Muscle layer of colon (tissue), 2 donors: ENCODE data around the gene AFAP1L2.

Experiments used
- H3K27ac ChIP-seq: one replicate; pipeline ENCODE4 v1.7.0; 2013; ENCODE audit warnings: low read depth, mild to moderate bottlenecking, low read length, moderate library complexity
- H3K27me3 ChIP-seq, 2 donors: one replicate each; pipeline ENCODE4 v1.7.0; 2013; ENCODE audit warnings: low read length in 2 of 2, mild to moderate bottlenecking in 2 of 2; ENCODE audit not compliant: insufficient read depth in 2 of 2, control insufficient read depth in 1 of 2
- H3K36me3 ChIP-seq: one replicate; pipeline ENCODE4 v1.7.0; 2013; ENCODE audit warnings: mild to moderate bottlenecking, low read length; ENCODE audit not compliant: insufficient read depth
- H3K4me1 ChIP-seq: one replicate; pipeline ENCODE4 v1.7.0; 2013; ENCODE audit warnings: mild to moderate bottlenecking, low read length; ENCODE audit not compliant: insufficient read depth
- H3K4me3 ChIP-seq, 2 donors: one replicate each; pipeline ENCODE4 v1.7.0; 2013; ENCODE audit warnings: low read length in 2 of 2, low read depth in 1 of 2, mild to moderate bottlenecking in 1 of 2, moderate library complexity in 1 of 2
- H3K9ac ChIP-seq: one replicate; pipeline ENCODE4 v1.7.0; 2013; ENCODE audit warnings: low read length
- H3K9me3 ChIP-seq: one replicate; pipeline ENCODE4 v1.7.0; 2013; ENCODE audit warnings: mild to moderate bottlenecking, low read length
- donor health status: abdominal sarcoma.
- donor health status: Adenocarcinoma of cecum.

Gene AFAP1L2

DNA sequence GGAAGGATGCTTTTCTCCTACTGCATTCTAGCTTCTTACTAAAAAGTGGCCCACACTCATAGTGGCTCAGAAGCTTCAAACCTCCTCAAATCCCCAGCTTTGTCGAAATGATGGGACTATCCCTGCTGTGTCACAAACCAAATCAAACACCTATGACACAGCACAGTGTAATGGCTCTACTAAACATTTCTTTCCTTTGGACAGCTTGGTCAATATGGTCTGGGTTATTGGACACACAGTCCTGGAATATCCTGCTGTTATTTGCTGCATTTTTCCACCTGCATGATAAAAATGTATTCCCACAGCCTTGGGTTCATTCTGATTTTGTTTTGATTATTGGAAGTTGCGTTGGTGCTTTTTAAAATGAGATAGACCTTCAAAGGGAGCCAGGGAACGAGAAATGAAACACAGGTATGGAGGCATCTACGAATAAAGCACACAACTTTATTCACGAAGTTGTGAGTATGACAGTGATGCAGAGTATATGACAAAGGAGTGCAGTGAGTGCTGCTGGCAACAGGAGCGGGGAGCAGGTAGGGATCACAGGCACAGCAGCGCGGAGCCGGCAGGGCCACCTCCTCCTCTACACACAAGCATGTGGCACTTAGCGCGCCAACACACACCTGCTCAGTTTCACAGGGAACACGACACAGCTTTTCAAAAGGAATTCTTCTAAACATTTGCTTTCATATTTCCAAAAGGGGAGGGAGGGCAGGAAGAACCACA lies 26.5 kb upstream of the AFAP1L2 start:
- Histone ChIP-seq H3K4me3 (no peak overlapping the region), H3K4me1 (no peaks in the 10 kb centered on the region), H3K9me3 (no peaks in the 10 kb centered on the region), H3K9ac (no peak overlapping the region), H3K27me3 (no peaks in the 10 kb centered on the region), H3K36me3 (no peaks in the 10 kb centered on the region), H3K27ac (no peak overlapping the region)

DNA sequence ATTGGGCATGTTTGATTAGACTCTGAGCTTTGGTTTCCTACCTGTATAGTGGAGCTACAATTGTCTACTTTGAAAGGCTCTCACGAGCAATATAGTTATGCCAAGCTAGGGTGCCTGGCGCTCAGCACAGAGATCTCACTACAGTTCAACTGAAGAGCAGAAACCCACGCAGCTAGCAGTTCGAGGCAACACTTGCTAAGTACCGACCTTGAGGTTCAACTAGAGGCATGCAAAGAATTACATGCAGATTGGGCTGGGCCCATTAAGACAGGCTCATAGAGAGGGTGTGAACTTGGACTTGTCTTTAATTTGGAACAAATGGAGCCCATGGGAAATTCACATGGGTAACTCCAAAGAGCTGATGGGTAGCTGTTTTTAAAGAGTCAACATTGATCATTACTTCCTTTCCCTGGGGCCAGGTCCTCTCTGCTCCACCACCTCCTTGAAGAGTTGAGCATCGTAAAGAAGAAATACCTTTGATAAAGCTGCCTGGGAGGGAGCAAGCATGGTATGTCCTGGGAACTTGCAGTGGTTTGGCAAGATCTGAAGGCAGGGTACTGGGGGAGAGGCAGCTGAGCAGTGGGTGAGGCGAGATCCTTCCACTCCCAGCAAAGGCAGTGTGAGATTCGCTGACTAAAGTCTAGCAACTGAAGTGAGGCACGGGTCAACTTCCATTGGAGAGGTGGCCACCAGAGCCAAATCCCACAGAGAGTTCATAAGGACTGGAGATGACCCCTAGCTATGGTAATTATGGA lies 25.5 kb upstream of the AFAP1L2 start:
- Histone ChIP-seq H3K27ac (no peak overlapping the region), H3K36me3 (no peaks in the 10 kb centered on the region), H3K4me1 (no peaks in the 10 kb centered on the region), H3K27me3 (no peaks in the 10 kb centered on the region), H3K4me3 (no peak overlapping the region), H3K9me3 (no peaks in the 10 kb centered on the region), H3K9ac (no peak overlapping the region)

DNA sequence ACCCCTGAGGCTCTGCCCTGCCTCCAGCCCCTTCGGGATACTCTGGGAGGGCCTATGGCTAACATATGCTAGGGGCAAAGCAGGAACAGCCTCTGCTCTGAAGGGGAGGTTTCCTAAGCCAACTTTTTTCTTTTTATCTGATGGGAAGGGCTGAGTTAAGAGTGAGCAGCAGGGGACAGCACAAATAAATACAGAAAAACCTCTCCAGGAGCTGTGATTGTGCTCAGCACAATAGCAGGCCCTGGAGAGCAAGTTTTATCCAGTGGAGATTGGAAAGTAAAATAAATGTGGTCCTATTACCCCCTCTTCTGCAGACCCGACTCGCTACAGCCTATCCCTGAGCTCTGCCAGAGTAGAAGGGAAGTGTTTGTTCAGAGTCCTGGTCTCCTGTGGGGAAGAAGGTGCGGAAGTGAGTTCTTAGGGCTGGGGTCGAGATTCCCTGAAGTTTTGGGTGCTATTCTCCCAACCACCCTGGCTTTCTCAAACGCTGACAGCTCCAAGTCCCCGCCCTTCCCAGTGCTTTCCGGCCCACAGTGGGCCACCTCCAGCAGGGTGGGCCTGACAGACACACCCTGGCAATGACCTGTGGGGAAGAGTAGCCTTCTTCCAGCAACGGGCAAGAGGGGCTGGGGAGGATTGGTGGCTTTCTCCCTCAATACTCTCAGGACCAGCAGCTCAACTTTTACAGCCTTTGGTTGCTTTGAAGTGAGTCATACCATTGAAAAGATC lies 23.0 kb upstream of the AFAP1L2 start:
- Histone ChIP-seq H3K9ac (no peak overlapping the region), H3K27me3 (no peaks in the 10 kb centered on the region), H3K9me3 (no peaks in the 10 kb centered on the region), H3K4me1 (no peaks in the 10 kb centered on the region), H3K27ac (no peak overlapping the region), H3K4me3 (no peak overlapping the region), H3K36me3 (no peaks in the 10 kb centered on the region)

DNA sequence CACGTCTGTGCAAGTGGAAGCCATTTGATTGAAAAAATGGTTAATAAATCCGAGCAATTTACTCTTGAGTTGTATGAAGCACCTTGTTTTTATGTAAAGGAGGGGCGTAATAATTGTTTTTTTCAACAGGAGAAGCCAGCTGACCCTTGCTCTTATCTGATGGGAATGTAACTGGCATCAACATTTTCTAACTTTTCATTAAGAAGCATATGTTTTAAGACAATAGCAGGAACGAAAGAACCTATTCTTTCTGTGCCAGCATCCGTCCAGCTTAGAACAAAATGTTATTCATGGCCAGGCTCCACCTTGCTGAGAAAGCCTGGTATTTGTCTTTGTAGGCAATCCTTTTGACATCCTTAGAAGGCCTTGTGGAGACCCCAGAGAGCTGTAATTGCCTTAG lies 22.2 kb upstream of the AFAP1L2 start:
- no peak overlapping the region for H3K9ac ChIP-seq
- H3K9me3 ChIP-seq, result no peaks in the 10 kb centered on the region
- H3K4me3 ChIP-seq, result no peak overlapping the region
- no peaks in the 10 kb centered on the region for H3K36me3 ChIP-seq
- no peaks in the 10 kb centered on the region for H3K4me1 ChIP-seq
- no peak overlapping the region for H3K27ac ChIP-seq
- H3K27me3 ChIP-seq, result no peaks in the 10 kb centered on the region

DNA sequence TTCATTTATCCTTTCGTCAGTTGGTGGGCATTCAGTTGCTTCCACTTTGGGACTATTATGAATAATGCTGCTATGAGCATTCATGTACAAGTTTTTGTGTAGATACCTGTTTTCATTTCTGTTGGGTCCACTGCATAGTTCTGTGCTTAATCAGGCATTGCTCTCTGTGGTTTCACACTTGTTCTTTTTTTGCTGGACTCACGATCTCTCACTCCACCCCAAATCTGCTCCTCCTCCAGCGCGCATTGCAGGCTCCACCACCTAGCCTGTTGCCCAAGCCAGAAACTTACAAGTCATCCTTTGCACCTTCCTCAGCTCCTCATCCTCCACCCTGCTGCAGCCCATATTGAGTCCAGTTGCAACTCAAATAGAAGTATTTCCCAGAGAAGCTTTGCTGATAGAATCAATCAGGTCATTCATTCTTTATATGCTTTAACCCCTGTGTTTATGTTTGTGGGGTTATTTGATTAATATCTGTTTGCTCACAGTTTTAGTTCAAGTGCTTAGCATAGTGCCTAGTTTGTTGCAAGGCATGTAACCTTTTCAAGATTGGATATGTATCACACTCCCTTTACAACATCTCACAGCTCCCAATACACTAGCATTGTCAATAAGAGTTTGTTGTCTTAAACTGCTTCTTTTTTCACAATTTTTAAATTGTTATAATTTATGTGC lies 16.6 kb upstream of the AFAP1L2 start:
- H3K27ac ChIP-seq, result no peak overlapping the region

DNA sequence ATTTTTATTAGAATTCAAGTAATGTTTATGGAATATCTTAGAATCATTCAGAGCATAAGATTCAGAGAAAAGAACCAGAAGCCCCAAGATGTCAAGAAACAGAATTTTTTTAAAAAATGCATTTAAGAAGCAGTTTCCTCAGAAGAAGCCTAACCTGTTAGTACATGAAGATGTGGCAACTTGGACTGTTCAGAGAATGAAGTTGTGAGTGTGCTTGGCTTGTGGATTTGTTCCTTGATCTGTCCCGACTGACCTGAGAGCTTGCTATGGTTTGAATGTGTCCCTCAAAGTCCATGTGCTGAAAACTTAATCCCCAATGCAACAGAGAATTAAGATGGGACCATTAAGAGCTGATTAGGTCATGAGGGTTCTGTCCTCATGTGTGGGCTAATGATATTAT lies 13.8 kb upstream of the AFAP1L2 start:
- H3K36me3 ChIP-seq, result no peaks in the 10 kb centered on the region
- no peak overlapping the region for H3K9ac ChIP-seq
- H3K27ac ChIP-seq, result no peak overlapping the region
- H3K27me3 ChIP-seq, result no peaks in the 10 kb centered on the region
- H3K4me3 ChIP-seq, result no peak overlapping the region
- H3K9me3 ChIP-seq, result no peaks in the 10 kb centered on the region
- peaks cover 6% of the 10 kb centered on the region for H3K4me1 ChIP-seq

More for the DNA sequence above, 16.6 kb upstream of the AFAP1L2 start:
- Histone ChIP-seq H3K4me1 (no peaks in the 10 kb centered on the region), H3K9me3 (no peaks in the 10 kb centered on the region), H3K36me3 (no peaks in the 10 kb centered on the region), H3K27me3 (no peaks in the 10 kb centered on the region), H3K4me3 (no peak overlapping the region), H3K9ac (no peak overlapping the region)

DNA sequence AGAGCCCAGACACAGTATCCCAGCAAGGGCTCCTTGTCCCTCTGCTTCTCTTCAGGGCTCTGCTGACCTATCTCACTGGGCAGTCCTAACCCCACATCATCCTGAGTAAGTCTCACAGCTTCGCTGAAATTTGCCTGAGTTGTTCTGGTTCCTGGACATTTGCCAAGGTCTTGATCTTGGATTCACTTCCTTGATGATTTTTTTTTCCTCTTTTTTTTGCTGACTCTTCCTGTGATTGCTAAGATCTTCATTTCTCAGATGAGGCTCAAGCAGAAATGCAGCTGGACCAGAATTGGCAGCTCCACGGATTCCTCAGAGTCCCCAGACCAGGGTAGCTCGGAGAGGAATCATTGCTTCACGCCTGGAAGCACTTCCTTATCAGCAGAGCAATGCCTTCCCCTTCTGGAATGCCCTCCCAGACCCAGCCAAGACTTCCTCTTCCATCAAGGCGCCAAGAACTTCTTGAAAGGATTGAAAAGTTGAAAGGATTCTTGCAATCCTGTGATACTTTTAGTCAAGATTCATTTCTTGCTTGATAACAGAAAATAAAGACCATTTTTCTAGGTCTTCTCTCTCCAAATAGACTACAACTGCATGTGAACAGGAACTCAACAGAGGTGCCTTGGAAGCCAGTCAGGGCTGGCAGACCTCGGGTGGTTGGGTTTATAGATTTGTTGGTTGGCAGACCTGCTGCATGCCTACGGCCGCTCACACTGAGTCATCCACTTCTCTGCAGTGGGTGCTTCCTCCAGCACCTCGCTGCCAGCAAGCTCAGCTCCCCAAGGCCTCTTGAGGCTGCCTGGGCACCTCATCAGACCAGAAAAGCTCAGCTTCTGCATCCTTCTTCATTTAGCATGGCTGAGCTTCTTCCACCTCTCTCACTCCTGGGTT lies 8.8 kb upstream of the AFAP1L2 start:
- no peaks in the 10 kb centered on the region for H3K27me3 ChIP-seq
- no peaks in the 10 kb centered on the region for H3K36me3 ChIP-seq
- no peak overlapping the region for H3K9ac ChIP-seq
- H3K9me3 ChIP-seq, result no peaks in the 10 kb centered on the region
- no peak overlapping the region for H3K27ac ChIP-seq
- no peak overlapping the region for H3K4me3 ChIP-seq
- H3K4me1 ChIP-seq, result peaks cover 11% of the 10 kb centered on the region

DNA sequence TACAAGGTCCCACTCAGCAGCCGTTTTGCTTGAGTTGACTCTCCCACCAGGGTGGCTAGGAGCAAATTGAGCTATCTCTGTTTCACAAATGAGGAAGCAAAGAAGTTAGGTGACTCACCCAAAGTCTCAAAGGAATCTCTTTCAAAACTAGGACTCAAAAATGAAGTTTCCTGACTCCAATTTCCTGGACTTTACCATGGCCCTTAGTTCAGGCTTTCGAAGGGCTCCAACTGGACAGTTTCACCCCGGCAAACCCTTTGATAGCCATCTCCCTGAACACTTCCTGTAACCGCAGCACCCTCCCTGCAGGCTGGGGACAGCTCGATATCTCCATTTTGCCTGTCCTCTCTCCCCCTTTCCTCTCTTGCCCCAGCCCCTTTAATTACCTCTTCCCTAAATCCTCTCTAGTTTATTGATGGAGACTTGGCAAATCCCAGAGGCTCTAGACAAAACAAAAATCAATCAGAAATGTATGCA lies 4.7 kb upstream of the AFAP1L2 start:
- H3K4me1 ChIP-seq, result peaks cover 11% of the 10 kb centered on the region
- no peaks in the 10 kb centered on the region for H3K9me3 ChIP-seq
- H3K4me3 ChIP-seq, result no peak overlapping the region
- H3K9ac ChIP-seq, result no peak overlapping the region
- H3K27ac ChIP-seq, result no peak overlapping the region
- H3K36me3 ChIP-seq, result no peaks in the 10 kb centered on the region
- peaks cover 0 to 2% of the 10 kb centered on the region in 2 donors for H3K27me3 ChIP-seq

DNA sequence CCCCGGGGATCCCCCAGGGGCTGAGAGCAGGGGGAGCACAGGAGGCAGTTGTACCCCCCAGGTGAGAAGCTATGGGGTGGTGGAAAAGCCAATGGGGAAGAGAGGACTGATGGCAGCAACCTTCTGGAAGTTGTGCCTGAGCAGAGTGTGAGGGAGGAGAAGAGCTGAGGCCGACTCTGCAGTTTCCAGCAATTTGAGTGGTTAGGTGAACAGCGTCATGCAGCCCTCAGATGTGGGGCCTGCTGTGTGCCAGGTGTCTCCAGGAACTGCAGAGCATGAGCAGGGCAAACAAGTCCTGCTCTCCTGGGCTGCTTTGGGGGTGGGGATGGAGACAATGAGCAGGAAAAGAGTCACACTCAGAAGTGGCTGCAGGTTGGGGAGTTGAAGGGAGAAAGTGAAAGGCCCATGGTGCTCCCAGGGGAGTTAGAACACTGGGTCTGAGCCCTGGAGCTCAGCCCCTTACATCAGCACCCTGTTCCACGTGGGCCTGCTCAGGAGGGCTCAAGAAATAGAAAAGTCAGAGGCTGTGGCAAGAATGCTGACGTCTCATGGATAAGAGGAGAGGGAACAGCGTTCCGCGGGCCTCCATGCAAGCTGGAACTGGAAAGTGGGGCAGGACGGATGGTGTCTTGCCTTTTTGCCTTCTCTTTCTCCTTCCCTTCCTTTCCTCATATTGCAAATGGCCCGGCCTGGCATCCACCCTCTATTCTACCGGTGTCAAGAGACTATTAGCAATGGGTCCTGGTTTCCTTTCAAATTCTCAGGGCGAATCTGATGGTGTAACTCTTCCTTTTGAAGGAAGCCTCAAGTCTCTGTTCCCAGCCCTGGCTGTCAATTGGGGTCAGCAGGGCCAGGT lies 4.0 kb upstream of the AFAP1L2 start:
- H3K4me1 ChIP-seq, result peaks cover 11% of the 10 kb centered on the region
- no peaks in the 10 kb centered on the region for H3K36me3 ChIP-seq
- no peaks in the 10 kb centered on the region for H3K9me3 ChIP-seq
- no peak overlapping the region for H3K9ac ChIP-seq
- no peak overlapping the region for H3K4me3 ChIP-seq
- H3K27ac ChIP-seq, result no peak overlapping the region
- peaks cover 0 to 9% of the 10 kb centered on the region in 2 donors for H3K27me3 ChIP-seq

DNA sequence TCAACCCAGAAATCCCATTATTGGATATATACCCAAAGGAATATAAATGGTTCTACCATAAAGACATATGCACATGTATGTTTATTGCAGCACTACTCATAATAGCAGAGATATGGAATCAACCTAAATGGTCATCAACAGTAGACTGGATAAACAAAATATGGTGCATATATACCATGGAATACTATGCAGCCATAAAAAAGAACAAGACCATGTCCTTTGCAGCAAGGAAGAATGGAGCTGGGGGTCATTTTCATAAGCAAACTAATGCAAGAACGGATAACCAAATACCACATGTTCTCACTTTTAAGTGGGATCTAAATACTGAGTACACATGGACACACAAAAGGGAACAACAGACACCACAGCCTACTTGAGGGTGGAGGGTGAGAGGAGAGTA lies 2.2 kb upstream of the AFAP1L2 start:
- Histone ChIP-seq H3K27me3 (peaks cover 0 to 9% of the 10 kb centered on the region in 2 donors), H3K4me3 (no peak overlapping the region), H3K27ac (no peak overlapping the region), H3K4me1 (peaks cover 22% of the 10 kb centered on the region), H3K9me3 (no peaks in the 10 kb centered on the region), H3K9ac (no peak overlapping the region), H3K36me3 (no peaks in the 10 kb centered on the region)
